HepG2 (cell line): ENCODE results near the gene LGALS1. TPM values are rescaled to one million over a fixed set of nuclear protein-coding genes. Genes with fewer than 3 reads are reported as not detected.
A peak's percentile ranks its signal among the peaks of the same experiment; 100 is the strongest.

ENCODE experiments used
- CCDC6 ChIP-seq: sonication (generic); formaldehyde crosslinking; IDR thresholded peaks from 2 replicates; pipeline ENCODE4 v1.8.1; 2022; ENCODE audit warnings: mild to moderate bottlenecking, missing genetic modification reagents, moderate library complexity
- EEA1 ChIP-seq: sonication (generic); formaldehyde crosslinking; IDR thresholded peaks from 2 replicates; pipeline ENCODE4 v1.5.1; 2020; ENCODE audit warnings: mild to moderate bottlenecking, missing genetic modification reagents, borderline replicate concordance
- GATAD1 ChIP-seq: IDR thresholded peaks from 2 replicates; pipeline ENCODE4 v1.6.1; 2016; ENCODE audit warnings: missing genetic modification reagents, missing compliant biosample characterization
- HNRNPLL ChIP-seq: fragments of 200-400 bp; formaldehyde crosslinking; IDR thresholded peaks from 2 replicates; pipeline ENCODE4 v1.6.1; 2017; ENCODE audit warnings: mild to moderate bottlenecking, low read depth, low read length; ENCODE audit not compliant: poor library complexity, severe bottlenecking
- IRX3 ChIP-seq: sonication (generic); formaldehyde crosslinking; IDR thresholded peaks from 2 replicates; pipeline ENCODE4 v1.8.1; 2023; ENCODE audit warnings: mild to moderate bottlenecking, low read depth, missing genetic modification reagents, borderline replicate concordance
- JUNB ChIP-seq: sonication (generic); formaldehyde crosslinking; IDR thresholded peaks from 2 replicates; pipeline ENCODE4 v1.8.0; 2022; ENCODE audit warnings: missing genetic modification reagents, mild to moderate bottlenecking, borderline replicate concordance
- KDM5A ChIP-seq: fragments of 200-600 bp; sonication (generic); IDR thresholded peaks from 2 replicates; pipeline ENCODE4 v1.7.0; 2018; ENCODE audit warnings: antibody characterized with exemption, mild to moderate bottlenecking, low read length, borderline replicate concordance
- KLF16 ChIP-seq, 2 experiments: sonication (generic) in 1 of 2; formaldehyde crosslinking in 1 of 2; IDR thresholded peaks; 2 replicates each; pipeline versions ENCODE4 v1.6.1 to v1.8.0; 2016 to 2023; ENCODE audit warnings: missing genetic modification reagents in 2 of 2, missing compliant biosample characterization in 1 of 2
- NCOA2 ChIP-seq: sonication (generic); formaldehyde crosslinking; IDR thresholded peaks from 2 replicates; pipeline ENCODE4 v1.8.0; 2022; ENCODE audit warnings: inconsistent platforms
- PAF1 ChIP-seq: IDR thresholded peaks from 2 replicates; pipeline ENCODE4 v1.6.1; 2016; ENCODE audit warnings: missing genetic modification reagents, missing compliant biosample characterization
- REL ChIP-seq: sonication (generic); formaldehyde crosslinking; conservative IDR thresholded peaks from 2 replicates; pipeline ENCODE4 v1.8.0; 2022; ENCODE audit warnings: mild to moderate bottlenecking, missing genetic modification reagents, moderate library complexity
- TARDBP ChIP-seq: sonication (generic); formaldehyde crosslinking; IDR thresholded peaks from 2 replicates; pipeline ENCODE4 v1.8.0; 2022; ENCODE audit warnings: mild to moderate bottlenecking, missing genetic modification reagents
- THAP8 ChIP-seq: sonication (generic); formaldehyde crosslinking; IDR thresholded peaks from 2 replicates; pipeline ENCODE4 v1.5.1; 2020; ENCODE audit warnings: missing genetic modification reagents, mild to moderate bottlenecking, borderline replicate concordance
- TOPORS ChIP-seq: sonication (generic); formaldehyde crosslinking; IDR thresholded peaks from 2 replicates; pipeline ENCODE4 v1.8.0; 2023; ENCODE audit warnings: mild to moderate bottlenecking, missing genetic modification reagents
- TP53 ChIP-seq: sonication (generic); formaldehyde crosslinking; conservative IDR thresholded peaks from 2 replicates; pipeline ENCODE4 v1.4.0; 2020; ENCODE audit warnings: missing genetic modification reagents
- ZBTB7B ChIP-seq: sonication (generic); formaldehyde crosslinking; IDR thresholded peaks from 2 replicates; pipeline ENCODE4 v1.4.0; 2020; ENCODE audit warnings: missing genetic modification reagents
- ZMYM4 ChIP-seq: sonication (generic); formaldehyde crosslinking; IDR thresholded peaks from 2 replicates; pipeline ENCODE4 v1.8.1; 2023; ENCODE audit warnings: mild to moderate bottlenecking, missing genetic modification reagents
- ZNF12 ChIP-seq: sonication (generic); formaldehyde crosslinking; IDR thresholded peaks from 2 replicates; pipeline ENCODE4 v1.5.0; 2020; ENCODE audit warnings: missing genetic modification reagents
- ZNF256 ChIP-seq: sonication (generic); formaldehyde crosslinking; conservative IDR thresholded peaks from 2 replicates; pipeline ENCODE4 v1.4.0; 2020; ENCODE audit warnings: missing genetic modification reagents
- ZNF329 ChIP-seq: sonication (generic); formaldehyde crosslinking; IDR thresholded peaks from 2 replicates; pipeline ENCODE4 v1.9.0; 2021; ENCODE audit warnings: low read depth, mild to moderate bottlenecking, missing genetic modification reagents
- ZNF432 ChIP-seq: sonication (generic); formaldehyde crosslinking; IDR thresholded peaks from 2 replicates; pipeline ENCODE4 v1.5.0; 2020; ENCODE audit warnings: missing genetic modification reagents, mild to moderate bottlenecking, borderline replicate concordance
- polyA plus RNA-seq, 8 experiments: library from polyadenylated mRNA; depleted of rRNA in 3 of 8; stranded (reverse) in 7 of 8; unstranded in 1 of 8; fragments of >200 nt; fragmentation: Illumina TruSeq in 4 of 8; extraction: Trizol in 4 of 8; gene quantifications; 2 replicates each; pipeline versions ENCODE4 v1.2.1 to v1.2.3, GENCODE V29; 2011 to 2016; ENCODE audit warnings: low read depth in 4 of 8, missing spikeins in 1 of 8, mixed read lengths in 1 of 8; ENCODE audit not compliant: insufficient read depth in 1 of 8
- total RNA-seq, 5 experiments: library from RNA; depleted of rRNA; stranded (reverse); fragments of >200 nt; fragmentation: Illumina TruSeq; extraction: Trizol; gene quantifications; 2 replicates each; pipeline ENCODE4 v1.2.3, GENCODE V29; 2016; ENCODE audit warnings: low read depth in 1 of 5
- TF ChIP-seq, protein P1 (sequence below): sonication (generic); formaldehyde crosslinking; IDR thresholded peaks from 2 replicates; pipeline ENCODE4 v1.4.0; 2020; ENCODE audit warnings: missing genetic modification reagents, mild to moderate bottlenecking, borderline replicate concordance
- TF ChIP-seq, protein P2 (sequence below): fragments of 450-650 bp; IDR thresholded peaks from 2 replicates; pipeline ENCODE4 v1.6.1; 2017; ENCODE audit warnings: mild to moderate bottlenecking

LGALS1 gene
- total and polyA plus RNA-seq, 2 of the 13 experiments (the other 11 are each of a cell fraction or from before 2014, with no cell fraction given) = 103 to 858 TPM

GRCh38 chr22:37633625-37634416 lies 41.6 kb upstream of the LGALS1 start (continued):
- TF ChIP-seq, protein P1, sequence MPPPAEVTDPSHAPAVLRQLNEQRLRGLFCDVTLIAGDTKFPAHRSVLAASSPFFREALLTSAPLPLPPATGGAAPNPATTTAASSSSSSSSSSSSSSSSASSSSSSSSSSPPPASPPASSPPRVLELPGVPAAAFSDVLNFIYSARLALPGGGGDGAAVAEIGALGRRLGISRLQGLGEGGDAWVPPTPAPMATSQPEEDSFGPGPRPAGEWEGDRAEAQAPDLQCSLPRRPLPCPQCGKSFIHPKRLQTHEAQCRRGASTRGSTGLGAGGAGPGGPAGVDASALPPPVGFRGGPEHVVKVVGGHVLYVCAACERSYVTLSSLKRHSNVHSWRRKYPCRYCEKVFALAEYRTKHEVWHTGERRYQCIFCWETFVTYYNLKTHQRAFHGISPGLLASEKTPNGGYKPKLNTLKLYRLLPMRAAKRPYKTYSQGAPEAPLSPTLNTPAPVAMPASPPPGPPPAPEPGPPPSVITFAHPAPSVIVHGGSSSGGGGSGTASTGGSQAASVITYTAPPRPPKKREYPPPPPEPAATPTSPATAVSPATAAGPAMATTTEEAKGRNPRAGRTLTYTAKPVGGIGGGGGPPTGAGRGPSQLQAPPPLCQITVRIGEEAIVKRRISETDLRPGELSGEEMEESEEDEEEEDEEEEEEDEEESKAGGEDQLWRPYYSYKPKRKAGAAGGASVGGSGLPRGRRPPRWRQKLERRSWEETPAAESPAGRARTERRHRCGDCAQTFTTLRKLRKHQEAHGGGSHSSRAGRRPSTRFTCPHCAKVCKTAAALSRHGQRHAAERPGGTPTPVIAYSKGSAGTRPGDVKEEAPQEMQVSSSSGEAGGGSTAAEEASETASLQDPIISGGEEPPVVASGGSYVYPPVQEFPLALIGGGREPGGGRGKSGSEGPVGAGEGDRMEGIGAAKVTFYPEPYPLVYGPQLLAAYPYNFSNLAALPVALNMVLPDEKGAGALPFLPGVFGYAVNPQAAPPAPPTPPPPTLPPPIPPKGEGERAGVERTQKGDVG (CRISPR knock-in tag) = 0 out of 2 replicates have a peak, but pooled peaks have one; percentile 28
- peak; percentile 63; the same call in 1 of the 2 replicates for TF ChIP-seq TOPORS (CRISPR knock-in tag)
- TF ChIP-seq KLF16 (CRISPR knock-in tag; IDR thresholded peaks at IDR 0.05) = peak in 1 of 2 experiments; percentile 54; a peak in 1 of 4 replicates
- TF ChIP-seq KDM5A = no peak
- TF ChIP-seq JUNB (CRISPR knock-in tag) = no peak
- TF ChIP-seq GATAD1 (CRISPR knock-in tag) = no peak; the same call in 1 of the 2 replicates
- no peak for TF ChIP-seq IRX3 (CRISPR knock-in tag)
- peak; percentile 18 for TF ChIP-seq ZMYM4 (CRISPR knock-in tag)
- peak; percentile 4 for TF ChIP-seq HNRNPLL
- peak; percentile 49; the same call in 1 of the 2 replicates for TF ChIP-seq TARDBP (CRISPR knock-in tag)
- peak; percentile 24; the same call in 1 of the 2 replicates for TF ChIP-seq NCOA2
- TF ChIP-seq ZNF432 (CRISPR knock-in tag) = no peak
- no peak for TF ChIP-seq EEA1 (CRISPR knock-in tag)
- no peak for TF ChIP-seq TP53
- TF ChIP-seq THAP8 (CRISPR knock-in tag) = no peak
- peak; percentile 52; the same call in 1 of the 2 replicates for TF ChIP-seq PAF1
- no peak for TF ChIP-seq ZNF256
- TF ChIP-seq ZNF329 = no peak
- TF ChIP-seq ZNF12 (CRISPR knock-in tag) = no peak
- peak; percentile 43; the same call in 1 of the 2 replicates for TF ChIP-seq ZBTB7B (CRISPR knock-in tag)
- TF ChIP-seq REL (CRISPR knock-in tag) = 0 out of 2 replicates have a peak, but pooled peaks have one; percentile 71
- TF ChIP-seq CCDC6 = peak; percentile 51; the same call in 1 of the 2 replicates
- TF ChIP-seq, protein P2, sequence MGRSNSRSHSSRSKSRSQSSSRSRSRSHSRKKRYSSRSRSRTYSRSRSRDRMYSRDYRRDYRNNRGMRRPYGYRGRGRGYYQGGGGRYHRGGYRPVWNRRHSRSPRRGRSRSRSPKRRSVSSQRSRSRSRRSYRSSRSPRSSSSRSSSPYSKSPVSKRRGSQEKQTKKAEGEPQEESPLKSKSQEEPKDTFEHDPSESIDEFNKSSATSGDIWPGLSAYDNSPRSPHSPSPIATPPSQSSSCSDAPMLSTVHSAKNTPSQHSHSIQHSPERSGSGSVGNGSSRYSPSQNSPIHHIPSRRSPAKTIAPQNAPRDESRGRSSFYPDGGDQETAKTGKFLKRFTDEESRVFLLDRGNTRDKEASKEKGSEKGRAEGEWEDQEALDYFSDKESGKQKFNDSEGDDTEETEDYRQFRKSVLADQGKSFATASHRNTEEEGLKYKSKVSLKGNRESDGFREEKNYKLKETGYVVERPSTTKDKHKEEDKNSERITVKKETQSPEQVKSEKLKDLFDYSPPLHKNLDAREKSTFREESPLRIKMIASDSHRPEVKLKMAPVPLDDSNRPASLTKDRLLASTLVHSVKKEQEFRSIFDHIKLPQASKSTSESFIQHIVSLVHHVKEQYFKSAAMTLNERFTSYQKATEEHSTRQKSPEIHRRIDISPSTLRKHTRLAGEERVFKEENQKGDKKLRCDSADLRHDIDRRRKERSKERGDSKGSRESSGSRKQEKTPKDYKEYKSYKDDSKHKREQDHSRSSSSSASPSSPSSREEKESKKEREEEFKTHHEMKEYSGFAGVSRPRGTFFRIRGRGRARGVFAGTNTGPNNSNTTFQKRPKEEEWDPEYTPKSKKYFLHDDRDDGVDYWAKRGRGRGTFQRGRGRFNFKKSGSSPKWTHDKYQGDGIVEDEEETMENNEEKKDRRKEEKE = no peak
